Fibroblast of lung (primary cell): ENCODE results near the gene OLFM3.

Experiments
- EZH2 ChIP-seq: IDR thresholded peaks from 2 replicates; pipeline ENCODE4 v1.5.1; 2012; ENCODE audit warnings: low read length, control low read depth, mild to moderate bottlenecking; ENCODE audit errors: missing control alignments
- TF ChIP-seq, protein P1 (sequence below), 2 donors: IDR thresholded peaks in 1 of 2; conservative IDR thresholded peaks in 1 of 2; 1 replicate in 1 of 2; 2 replicates in 1 of 2; pipeline ENCODE4 v1.5.1; 2011 to 2012; ENCODE audit warnings: low read length in 2 of 2, control low read depth in 1 of 2, inconsistent platforms in 1 of 2, low read depth in 1 of 2, mild to moderate bottlenecking in 1 of 2

DNA sequence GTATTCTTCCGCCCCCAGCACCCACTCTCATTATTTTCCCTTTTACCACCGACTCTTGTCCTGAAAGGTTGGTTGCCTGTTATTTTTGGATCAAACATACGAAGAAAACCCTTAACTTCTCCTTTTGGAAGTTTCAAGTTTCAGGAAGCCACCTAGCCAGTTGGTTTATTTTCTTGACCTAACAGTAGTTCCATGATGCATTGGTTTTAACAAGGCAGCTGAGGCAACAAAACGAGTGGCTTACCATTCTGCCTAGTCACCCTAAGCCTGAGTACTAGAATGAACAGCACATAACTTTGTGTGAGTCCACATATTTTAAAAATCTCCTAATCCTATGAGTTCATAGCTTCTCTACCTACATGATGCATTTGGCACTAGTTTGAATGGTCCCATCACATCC, 28.9 kb downstream of the OLFM3 start:
- no peak for TF ChIP-seq EZH2
- TF ChIP-seq, protein P1, sequence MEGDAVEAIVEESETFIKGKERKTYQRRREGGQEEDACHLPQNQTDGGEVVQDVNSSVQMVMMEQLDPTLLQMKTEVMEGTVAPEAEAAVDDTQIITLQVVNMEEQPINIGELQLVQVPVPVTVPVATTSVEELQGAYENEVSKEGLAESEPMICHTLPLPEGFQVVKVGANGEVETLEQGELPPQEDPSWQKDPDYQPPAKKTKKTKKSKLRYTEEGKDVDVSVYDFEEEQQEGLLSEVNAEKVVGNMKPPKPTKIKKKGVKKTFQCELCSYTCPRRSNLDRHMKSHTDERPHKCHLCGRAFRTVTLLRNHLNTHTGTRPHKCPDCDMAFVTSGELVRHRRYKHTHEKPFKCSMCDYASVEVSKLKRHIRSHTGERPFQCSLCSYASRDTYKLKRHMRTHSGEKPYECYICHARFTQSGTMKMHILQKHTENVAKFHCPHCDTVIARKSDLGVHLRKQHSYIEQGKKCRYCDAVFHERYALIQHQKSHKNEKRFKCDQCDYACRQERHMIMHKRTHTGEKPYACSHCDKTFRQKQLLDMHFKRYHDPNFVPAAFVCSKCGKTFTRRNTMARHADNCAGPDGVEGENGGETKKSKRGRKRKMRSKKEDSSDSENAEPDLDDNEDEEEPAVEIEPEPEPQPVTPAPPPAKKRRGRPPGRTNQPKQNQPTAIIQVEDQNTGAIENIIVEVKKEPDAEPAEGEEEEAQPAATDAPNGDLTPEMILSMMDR (conservative IDR thresholded peaks at IDR 0.05 in 1 of 2, IDR thresholded peaks at IDR 0.05 in 1 of 2; ENCODE audit: low read depth in 1 of 2, low read length in 2 of 2), result no peak
